ENCODE results near the gene HSD17B2.
"Not testable (repeated sequence)": the region's sequence is repeated elsewhere in the genome, so short reads cannot be mapped to it uniquely, and the experiment has no call there.

The HSD17B2 gene

DNA sequence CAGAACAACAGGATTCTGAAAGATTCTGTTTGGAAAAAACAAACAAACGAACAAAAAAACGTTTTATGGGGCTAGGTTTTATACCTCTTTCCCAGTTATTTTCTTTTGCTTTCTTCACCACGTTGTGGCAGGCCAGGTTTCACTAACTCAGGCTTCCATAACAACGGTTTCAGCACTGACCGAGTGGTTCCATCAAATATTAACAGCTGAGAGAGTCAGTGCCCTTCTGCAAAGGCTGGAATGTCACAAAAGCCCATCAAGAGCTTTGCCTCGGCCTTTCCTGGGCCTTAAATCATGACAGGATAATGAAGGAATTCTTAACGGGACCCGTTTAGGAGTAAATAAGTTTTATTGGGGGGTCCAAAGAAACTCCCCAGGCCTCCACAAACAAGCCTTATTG lies 100.8 kb downstream of the HSD17B2 start:
- DNase-seq (ENCODE audit: low read depth) = no peak

GRCh38 chr16:82136956-82137821 lies 102.1 kb downstream of the HSD17B2 start:
- no peak for DNase-seq (ENCODE audit: low read depth)

GRCh38 chr16:82137822-82138167 lies 102.7 kb downstream of the HSD17B2 start:
- no peak for DNase-seq (ENCODE audit: low read depth)

DNA sequence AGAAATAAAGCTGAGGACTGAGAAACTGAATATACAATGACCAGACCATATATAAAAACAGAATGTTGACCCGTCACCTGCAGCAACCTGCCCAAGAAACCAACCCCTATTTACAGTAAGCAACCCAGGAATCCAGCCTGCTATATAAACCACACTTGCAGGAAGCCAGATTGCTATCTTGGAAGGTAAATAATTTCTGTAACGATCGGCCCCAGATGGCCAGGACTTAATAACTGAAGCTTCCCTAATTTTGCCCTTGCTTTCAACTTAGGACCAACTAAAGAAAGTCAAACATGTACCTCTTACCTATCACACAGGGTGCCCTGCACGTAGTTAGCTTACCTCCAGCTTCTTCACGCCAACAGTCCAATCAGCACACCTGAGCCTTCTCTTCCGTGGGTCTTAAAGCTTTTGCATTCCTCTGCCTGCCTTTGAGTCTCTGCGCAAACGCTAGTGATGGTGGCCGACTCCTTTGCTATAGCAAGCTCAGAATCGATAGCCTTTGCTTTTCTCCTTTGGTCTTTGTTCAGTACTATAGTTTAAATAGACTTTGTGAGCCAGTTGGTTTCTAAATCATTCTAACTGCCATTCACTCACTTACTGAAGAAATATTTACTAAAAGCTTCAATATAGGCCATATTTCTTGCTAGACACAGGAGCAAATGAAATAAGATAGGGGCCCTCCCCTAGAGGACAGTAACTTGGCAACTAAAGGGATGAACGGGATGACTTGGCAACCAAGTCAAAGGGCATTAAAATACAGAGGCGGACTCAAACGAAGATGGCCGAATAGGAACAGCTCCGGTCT lies 103.6 kb downstream of the HSD17B2 start:
- DNase-seq (ENCODE audit: low read depth) = no peak

- not testable (repeated sequence) for DNase-seq (ENCODE audit: low read depth)
Observed at GRCh38 chr16:82139286-82139571, 104.2 kb downstream of the HSD17B2 start.

- DNase-seq (ENCODE audit: low read depth) = no peak
Observed at GRCh38 chr16:82146556-82146955, 111.5 kb downstream of the HSD17B2 start.

- DNase-seq (ENCODE audit: low read depth) = no peak
Observed at GRCh38 chr16:82146957-82147356, 111.9 kb downstream of the HSD17B2 start.

DNA sequence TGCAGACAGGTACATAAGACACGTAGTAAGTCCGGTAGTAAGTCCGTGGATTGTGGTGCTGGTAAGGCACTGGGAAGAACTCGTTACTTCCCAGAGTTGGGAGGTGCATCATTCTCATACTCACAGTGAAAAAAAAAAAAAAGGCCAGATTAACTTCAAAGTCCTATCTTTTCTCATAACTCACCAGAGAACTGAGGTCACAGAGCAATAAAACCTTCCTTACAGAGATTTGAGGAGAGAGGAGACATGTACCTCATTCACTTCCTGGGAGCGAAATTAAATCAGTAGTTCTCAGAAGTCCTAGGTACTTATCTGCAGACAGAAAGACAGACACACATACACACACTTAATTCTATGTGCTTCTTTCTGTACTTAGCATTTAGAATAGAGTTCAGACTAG lies 112.5 kb downstream of the HSD17B2 start:
- no peak for DNase-seq (ENCODE audit: low read depth)
